SKM-1 treated with dmso at 0.1 percent for 144 hours (cell line): Measurements from ENCODE around the gene BRINP1.
"Not testable (repeated sequence)": the region's sequence is repeated elsewhere in the genome, so short reads cannot be mapped to it uniquely, and the experiment has no call there.

Source experiments
- DNase-seq: peaks from one replicate; lab custom pipeline; 2025; ENCODE audit not compliant: unreplicated experiment; lab: John Stamatoyannopoulos, UW

Gene BRINP1

GRCh38 chr9:119213471-119213870, 155.8 kb downstream of the BRINP1 start:
- no peak for DNase-seq

GRCh38 chr9:119197893-119198607, 171.2 kb downstream of the BRINP1 start:
- no peak for DNase-seq

GRCh38 chr9:119195521-119195920, 173.7 kb downstream of the BRINP1 start:
- DNase-seq, result no peak

GRCh38 chr9:119185298-119185697, 183.9 kb downstream of the BRINP1 start:
- DNase-seq, result no peak

- no peak for DNase-seq
Measured at GRCh38 chr9:119184265-119184936, 184.8 kb downstream of the BRINP1 start.

- DNase-seq, result no peak
Measured at GRCh38 chr9:119181561-119181960, 187.7 kb downstream of the BRINP1 start.

- no peak for DNase-seq
Measured at GRCh38 chr9:119180897-119181296, 188.3 kb downstream of the BRINP1 start.

- no peak for DNase-seq
Measured at GRCh38 chr9:119179701-119180100, 189.5 kb downstream of the BRINP1 start.

- no peak for DNase-seq
Measured at GRCh38 chr9:119177196-119177595, 192.0 kb downstream of the BRINP1 start.

- DNase-seq, result no peak
Measured at GRCh38 chr9:119175581-119175980, 193.7 kb downstream of the BRINP1 start.

- not testable (repeated sequence) for DNase-seq
Measured at GRCh38 chr9:119169222-119169621, 200.0 kb downstream of the BRINP1 start.

GRCh38 chr9:119167876-119168275, 201.4 kb downstream of the BRINP1 start:
- DNase-seq, result no peak

- no peak for DNase-seq
Measured at GRCh38 chr9:119167267-119167666, 202.0 kb downstream of the BRINP1 start.

GRCh38 chr9:119166096-119166495, 203.1 kb downstream of the BRINP1 start:
- no peak for DNase-seq

GRCh38 chr9:119165131-119165530, 204.1 kb downstream of the BRINP1 start:
- DNase-seq, result no peak

- no peak for DNase-seq
Measured at GRCh38 chr9:119164716-119165115, 204.5 kb downstream of the BRINP1 start.

- no peak for DNase-seq
Measured at GRCh38 chr9:119160551-119160950, 208.7 kb downstream of the BRINP1 start.

- DNase-seq, result no peak
Measured at GRCh38 chr9:119159386-119159785, 209.8 kb downstream of the BRINP1 start.

- DNase-seq, result no peak
Measured at GRCh38 chr9:119157196-119157595, 212.0 kb downstream of the BRINP1 start.

- no peak for DNase-seq
Measured at GRCh38 chr9:119156354-119156753, 212.9 kb downstream of the BRINP1 start.

- DNase-seq, result no peak
Measured at GRCh38 chr9:119154527-119154926, 214.7 kb downstream of the BRINP1 start.

- DNase-seq, result no peak
Measured at GRCh38 chr9:119153402-119153801, 215.8 kb downstream of the BRINP1 start.

- DNase-seq, result no peak
Measured at GRCh38 chr9:119148855-119149254, 220.4 kb downstream of the BRINP1 start.
